ENCODE results near the gene ULK1. TPM values are rescaled to one million over a fixed set of nuclear protein-coding genes. Genes with fewer than 3 reads are reported as not detected.

The ULK1 gene
- total and polyA plus RNA-seq, 3 donors from 2014 or later: 29.2 to 53.5 (median 49.9) TPM

- no peak for DNase-seq
- 90 to 94% methylated on average over 20 of the region's 20 CpGs for WGBS, 2 donors
- Histone ChIP-seq H3K9me3 (no peaks in the 10 kb centered on the region), H3K27ac (no peak overlapping the region), H3K4me1 (no peaks in the 10 kb centered on the region), H3K4me3 (no peak overlapping the region), H3K27me3 (no peaks in the 10 kb centered on the region), H3K36me3 (ENCODE audit: low read depth, missing control alignments) (no peaks in the 10 kb centered on the region)
- TF ChIP-seq CTCF (IDR thresholded peaks at IDR 0.05) (no peak), POLR2A (IDR thresholded peaks at IDR 0.05) (no peak)
- intact Hi-C loops (cut with DNase I; ENCODE audit: low total_unique reads): no loop called here
Measured at GRCh38 chr12:131865180-131865875, 29.1 kb upstream of the ULK1 start.

- H3K4me3 ChIP-seq: no peak overlapping the region
- H3K36me3 ChIP-seq (ENCODE audit: low read depth, missing control alignments): no peaks in the 10 kb centered on the region
- H3K9me3 ChIP-seq: no peaks in the 10 kb centered on the region
- DNase-seq: no peak
- no peaks in the 10 kb centered on the region for H3K4me1 ChIP-seq
- H3K27ac ChIP-seq: no peak overlapping the region
- no peaks in the 10 kb centered on the region for H3K27me3 ChIP-seq
- WGBS, 2 donors: 83 to 88% methylated on average over 10 of the region's 10 CpGs
- no peak for TF ChIP-seq POLR2A (IDR thresholded peaks at IDR 0.05)
- TF ChIP-seq CTCF (IDR thresholded peaks at IDR 0.05): no peak
- intact Hi-C loops (cut with DNase I; ENCODE audit: low total_unique reads): no loop called here
Measured at GRCh38 chr12:131867471-131867870, 27.0 kb upstream of the ULK1 start.

- Histone ChIP-seq H3K4me1 (no peaks in the 10 kb centered on the region), H3K27ac (no peak overlapping the region), H3K27me3 (no peaks in the 10 kb centered on the region), H3K36me3 (ENCODE audit: low read depth, missing control alignments) (no peaks in the 10 kb centered on the region), H3K9me3 (no peaks in the 10 kb centered on the region), H3K4me3 (no peak overlapping the region)
- DNase-seq: no peak
- WGBS, 2 donors: 87 to 92% methylated on average over 15 to 26 of the region's 28 CpGs
- intact Hi-C loops (cut with DNase I; ENCODE audit: low total_unique reads): no loop called here
- no peak for TF ChIP-seq POLR2A (IDR thresholded peaks at IDR 0.05)
- no peak for TF ChIP-seq CTCF (IDR thresholded peaks at IDR 0.05)
Measured at GRCh38 chr12:131867891-131868675, 26.3 kb upstream of the ULK1 start.

- WGBS, 2 donors: 73 to 78% methylated on average over 16 of the region's 16 CpGs
- DNase-seq: no peak
- H3K4me1 ChIP-seq: no peaks in the 10 kb centered on the region
- no peak overlapping the region for H3K4me3 ChIP-seq
- no peaks in the 10 kb centered on the region for H3K27me3 ChIP-seq
- H3K9me3 ChIP-seq: no peaks in the 10 kb centered on the region
- no peaks in the 10 kb centered on the region for H3K36me3 ChIP-seq (ENCODE audit: low read depth, missing control alignments)
- no peak overlapping the region for H3K27ac ChIP-seq
- intact Hi-C loops (cut with DNase I; ENCODE audit: low total_unique reads): no loop called here
- TF ChIP-seq POLR2A (IDR thresholded peaks at IDR 0.05) (no peak), CTCF (IDR thresholded peaks at IDR 0.05) (no peak)
Measured at GRCh38 chr12:131869871-131870418, 24.5 kb upstream of the ULK1 start.
